ENCODE data around the gene CTNND2.

The CTNND2 gene

GRCh38 chr5:11212706-11213105, 691.5 kb downstream of the CTNND2 start (continued):
- no peak for TF ChIP-seq HIC1 (tag by site-specific recombination; IDR thresholded peaks at IDR 0.05)
- TF ChIP-seq MZF1 (tag by site-specific recombination; IDR thresholded peaks at IDR 0.05; ENCODE audit: borderline replicate concordance), result no peak
- no peak for TF ChIP-seq ZXDB (tag by site-specific recombination; IDR thresholded peaks at IDR 0.05)
- no peak for TF ChIP-seq ZNF624 (tag by site-specific recombination; IDR thresholded peaks at IDR 0.05)
- TF ChIP-seq ZNF354C (tag by site-specific recombination; IDR thresholded peaks at IDR 0.05; ENCODE audit: borderline replicate concordance, low read depth), result no peak

GRCh38 chr5:11197726-11198125, 706.5 kb downstream of the CTNND2 start:
- Histone ChIP-seq H3K4me3 (ENCODE audit: low read depth, low read length) (no peak overlapping the region), H3K27ac (ENCODE audit: extremely low read depth, low read depth, low read length) (no peak overlapping the region), H3K4me1 (ENCODE audit: control insufficient read depth, insufficient read depth, low read length) (no peaks in the 10 kb centered on the region), H3K9me3 (ENCODE audit: control insufficient read depth, insufficient read depth, low read depth, low read length) (no peaks in the 10 kb centered on the region), H3K36me3 (ENCODE audit: control insufficient read depth in 2 of 2, insufficient read depth in 1 of 2, low read length in 2 of 2) (no peaks in the 10 kb centered on the region)
- ChIA-PET POLR2A (no interaction called here), CTCF (no interaction called here)
- TF ChIP-seq ZNF354C (tag by site-specific recombination; IDR thresholded peaks at IDR 0.05; ENCODE audit: borderline replicate concordance, low read depth) (no peak), ZNF114 (tag by site-specific recombination; IDR thresholded peaks at IDR 0.05) (no peak), ZNF501 (tag by site-specific recombination; IDR thresholded peaks at IDR 0.05) (no peak), ZNF580 (tag by site-specific recombination; IDR thresholded peaks at IDR 0.05) (no peak), ZNF10 (tag by site-specific recombination; IDR thresholded peaks at IDR 0.05) (no peak), ZSCAN30 (tag by site-specific recombination; IDR thresholded peaks at IDR 0.05) (no peak), KLF8 (tag by site-specific recombination; IDR thresholded peaks at IDR 0.05) (no peak), PRDM6 (tag by site-specific recombination; IDR thresholded peaks at IDR 0.05) (no peak), EGR2 (tag by site-specific recombination; IDR thresholded peaks at IDR 0.05; ENCODE audit: low read depth) (no peak), ZNF585B (tag by site-specific recombination; IDR thresholded peaks at IDR 0.05) (no peak), ZBTB21 (tag by site-specific recombination; IDR thresholded peaks at IDR 0.05) (no peak), ZNF76 (tag by site-specific recombination; IDR thresholded peaks at IDR 0.05; ENCODE audit: borderline replicate concordance, low read depth) (no peak), ZNF791 (tag by site-specific recombination; IDR thresholded peaks at IDR 0.05) (no peak), ZFP41 (tag by site-specific recombination; IDR thresholded peaks at IDR 0.05; ENCODE audit: borderline replicate concordance) (no peak), ZNF155 (tag by site-specific recombination; IDR thresholded peaks at IDR 0.05) (no peak), ZNF221 (tag by site-specific recombination; IDR thresholded peaks at IDR 0.05; ENCODE audit: borderline replicate concordance) (no peak), ZNF157 (tag by site-specific recombination; IDR thresholded peaks at IDR 0.05) (no peak), ZBTB7A (tag by site-specific recombination; IDR thresholded peaks at IDR 0.05; ENCODE audit: low read depth) (no peak)

GRCh38 chr5:11191673-11192072, 712.6 kb downstream of the CTNND2 start:
- no peaks in the 10 kb centered on the region for H3K36me3 ChIP-seq (ENCODE audit: control insufficient read depth in 2 of 2, insufficient read depth in 1 of 2, low read length in 2 of 2)
- H3K4me1 ChIP-seq (ENCODE audit: control insufficient read depth, insufficient read depth, low read length), result no peaks in the 10 kb centered on the region
- ChIA-PET CTCF (interaction anchor here (1.2 kb wide), 1 partner anchor 9 kb away, joined by 3 read pairs; no protein-coding TSS in a partner anchor), POLR2A (no interaction called here)
- no peaks in the 10 kb centered on the region for H3K9me3 ChIP-seq (ENCODE audit: control insufficient read depth, insufficient read depth, low read depth, low read length)
- no peak overlapping the region for H3K27ac ChIP-seq (ENCODE audit: extremely low read depth, low read depth, low read length)
- no peak overlapping the region for H3K4me3 ChIP-seq (ENCODE audit: low read depth, low read length)
- TF ChIP-seq ZNF416 (tag by site-specific recombination; IDR thresholded peaks at IDR 0.05) (no peak), ZNF23 (tag by site-specific recombination; IDR thresholded peaks at IDR 0.05; ENCODE audit: borderline replicate concordance) (no peak), SP7 (tag by site-specific recombination; IDR thresholded peaks at IDR 0.05) (no peak), ZNF366 (tag by site-specific recombination; conservative IDR thresholded peaks at IDR 0.05) (no peak), ZNF514 (tag by site-specific recombination; IDR thresholded peaks at IDR 0.05) (no peak), ZNF600 (tag by site-specific recombination; IDR thresholded peaks at IDR 0.05) (no peak), ZNF324 (tag by site-specific recombination; IDR thresholded peaks at IDR 0.05) (no peak), ZNF112 (tag by site-specific recombination; IDR thresholded peaks at IDR 0.05) (no peak), ZNF140 (tag by site-specific recombination; IDR thresholded peaks at IDR 0.05) (no peak), ZNF16 (tag by site-specific recombination; IDR thresholded peaks at IDR 0.05; ENCODE audit: low read depth) (no peak), ZNF777 (tag by site-specific recombination; IDR thresholded peaks at IDR 0.05; ENCODE audit: borderline replicate concordance) (no peak), ZNF24 (tag by site-specific recombination; IDR thresholded peaks at IDR 0.05) (no peak)
